Adrenal gland (tissue), 5 donors: ENCODE measurements around the gene CACNA1B.

ENCODE experiments used
- POLR2A ChIP-seq, 2 donors: fragments of 450-650 bp; IDR thresholded peaks; one replicate each; pipeline ENCODE4 v1.6.1; 2017; ENCODE audit warnings: antibody characterized with exemption in 2 of 2, mild to moderate bottlenecking in 2 of 2, moderate library complexity in 1 of 2
- TF ChIP-seq, protein P1 (sequence below), 6 experiments: fragments of 450-650 bp in 4 of 6; fragments of 200-600 bp in 2 of 6; sonication (generic) in 1 of 6; IDR thresholded peaks; 1 replicate in 5 of 6; 2 replicates in 1 of 6; pipeline versions ENCODE4 v1.5.1 to v1.8.0; 2016 to 2021; ENCODE audit warnings: antibody characterized with exemption in 6 of 6, mild to moderate bottlenecking in 2 of 6, moderate library complexity in 1 of 6
- donor health status: DM: no; HTN: no; CAD: no.

DNA sequence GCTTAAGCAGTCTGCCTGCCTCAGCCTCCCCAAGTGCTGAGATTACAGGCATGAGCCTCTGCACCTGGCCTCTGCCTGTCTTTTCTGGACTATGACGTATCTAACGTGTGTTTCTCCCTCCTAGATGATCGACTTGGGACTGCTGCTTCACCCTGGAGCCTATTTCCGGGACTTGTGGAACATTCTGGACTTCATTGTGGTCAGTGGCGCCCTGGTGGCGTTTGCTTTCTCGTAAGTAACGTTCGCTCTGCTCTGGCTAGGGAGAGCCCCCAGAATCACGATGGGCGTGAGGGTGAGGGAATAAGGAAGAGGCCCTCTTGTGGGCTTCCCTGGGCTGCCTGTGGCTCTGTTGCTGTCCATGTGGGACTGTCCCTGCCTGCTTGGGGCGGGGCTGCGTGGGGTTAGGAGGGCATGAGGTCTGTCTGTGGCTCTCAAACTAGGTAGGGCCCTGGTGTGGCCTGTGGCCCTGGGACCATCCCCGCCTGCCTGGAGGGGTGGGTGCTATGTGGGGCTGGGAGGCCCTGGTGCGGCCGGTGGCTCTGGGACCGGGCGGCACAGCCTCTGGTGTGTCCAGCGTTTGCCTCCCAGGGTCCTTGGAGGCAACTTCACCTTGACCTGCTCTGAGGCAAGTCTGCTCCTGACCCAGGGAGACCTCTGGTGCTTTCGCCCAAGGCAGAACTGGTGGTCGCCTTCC, 171.7 kb downstream of the CACNA1B start:
- no peak for TF ChIP-seq POLR2A (IDR thresholded peaks at IDR 0.05)
- TF ChIP-seq, protein P1, sequence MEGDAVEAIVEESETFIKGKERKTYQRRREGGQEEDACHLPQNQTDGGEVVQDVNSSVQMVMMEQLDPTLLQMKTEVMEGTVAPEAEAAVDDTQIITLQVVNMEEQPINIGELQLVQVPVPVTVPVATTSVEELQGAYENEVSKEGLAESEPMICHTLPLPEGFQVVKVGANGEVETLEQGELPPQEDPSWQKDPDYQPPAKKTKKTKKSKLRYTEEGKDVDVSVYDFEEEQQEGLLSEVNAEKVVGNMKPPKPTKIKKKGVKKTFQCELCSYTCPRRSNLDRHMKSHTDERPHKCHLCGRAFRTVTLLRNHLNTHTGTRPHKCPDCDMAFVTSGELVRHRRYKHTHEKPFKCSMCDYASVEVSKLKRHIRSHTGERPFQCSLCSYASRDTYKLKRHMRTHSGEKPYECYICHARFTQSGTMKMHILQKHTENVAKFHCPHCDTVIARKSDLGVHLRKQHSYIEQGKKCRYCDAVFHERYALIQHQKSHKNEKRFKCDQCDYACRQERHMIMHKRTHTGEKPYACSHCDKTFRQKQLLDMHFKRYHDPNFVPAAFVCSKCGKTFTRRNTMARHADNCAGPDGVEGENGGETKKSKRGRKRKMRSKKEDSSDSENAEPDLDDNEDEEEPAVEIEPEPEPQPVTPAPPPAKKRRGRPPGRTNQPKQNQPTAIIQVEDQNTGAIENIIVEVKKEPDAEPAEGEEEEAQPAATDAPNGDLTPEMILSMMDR (IDR thresholded peaks at IDR 0.05): no peak
